Spleen (tissue), 13 donors: ENCODE results near the gene SLC37A2. TPM values are rescaled to one million over a fixed set of nuclear protein-coding genes. Genes with fewer than 3 reads are reported as not detected.

Source experiments
- DNase-seq: peaks from one replicate; pipeline ENCODE4 v3.0.0-alpha.2; 2020
- H3K27ac ChIP-seq, 8 donors: fragments of 200-600 bp; sonication (generic) in 7 of 8; 1 replicate in 4 of 8; 2 replicates in 4 of 8; pipeline versions ENCODE4 v1.5.0 to v1.8.0; 2016 to 2021; ENCODE audit warnings: inconsistent platforms in 4 of 8, mild to moderate bottlenecking in 4 of 8, moderate library complexity in 1 of 8
- H3K27me3 ChIP-seq, 7 donors: fragments of 200-600 bp; sonication (generic) in 6 of 7; replicated peaks in 1 of 7; 1 replicate in 4 of 7; 2 replicates in 3 of 7; pipeline versions ENCODE4 v1.5.0 to v1.8.0; 2016 to 2021; ENCODE audit warnings: inconsistent platforms in 3 of 7, mild to moderate bottlenecking in 1 of 7
- H3K36me3 ChIP-seq, 6 donors: fragments of 200-600 bp; sonication (generic) in 5 of 6; 1 replicate in 4 of 6; 2 replicates in 2 of 6; pipeline versions ENCODE4 v1.5.0 to v1.8.0; 2016 to 2021; ENCODE audit warnings: inconsistent platforms in 2 of 6
- H3K4me1 ChIP-seq, 6 donors: fragments of 200-600 bp; sonication (generic) in 5 of 6; 1 replicate in 3 of 6; 2 replicates in 3 of 6; pipeline versions ENCODE4 v1.5.0 to v1.8.0; 2016 to 2021; ENCODE audit warnings: inconsistent platforms in 3 of 6
- H3K4me3 ChIP-seq, 8 donors: fragments of 200-600 bp; sonication (generic) in 7 of 8; 1 replicate in 4 of 8; 2 replicates in 4 of 8; pipeline versions ENCODE4 v1.5.0 to v1.8.0; 2016 to 2021; ENCODE audit warnings: inconsistent platforms in 4 of 8, mild to moderate bottlenecking in 4 of 8, moderate library complexity in 2 of 8
- H3K9me3 ChIP-seq, 8 donors: fragments of 200-600 bp; sonication (generic) in 7 of 8; 1 replicate in 4 of 8; 2 replicates in 4 of 8; pipeline versions ENCODE4 v1.5.0 to v1.8.0; 2016 to 2021; ENCODE audit warnings: inconsistent platforms in 4 of 8
- POLR2A ChIP-seq, 3 donors: fragments of 450-650 bp; IDR thresholded peaks; one replicate each; pipeline ENCODE4 v1.5.1; 2017; ENCODE audit warnings: antibody characterized with exemption in 3 of 3, mild to moderate bottlenecking in 1 of 3
- POLR2AphosphoS5 ChIP-seq, 3 donors: sonication (generic); formaldehyde crosslinking; IDR thresholded peaks; one replicate each; pipeline ENCODE4 v1.5.1; 2017; ENCODE audit warnings: antibody characterized with exemption in 3 of 3
- WGBS, 5 donors: extraction: QIAGEN DNeasy Blood & Tissue Kit in 3 of 5; methylation state at CpG; one replicate each; pipeline versions ENCODE4 v1.1.5 to v1.1.7; 2013 to 2018; 5-methylcytosine and 5-hydroxymethylcytosine counted together
- intact Hi-C: fragments of 100-400 bp; cut with DNase I; formaldehyde crosslinking; loops from one replicate; pipeline ENCODE4 v1.15.0; 2023; ENCODE audit warnings: low total_unique reads
- long read RNA-seq, 2 donors: transcript quantifications; one replicate each; lab custom pipeline, GENCODE V29; 2026
- polyA plus RNA-seq, 3 donors: library from polyadenylated mRNA; stranded (reverse); fragments of 200-250 nt; gene quantifications; one replicate each; pipeline ENCODE4 v1.2.1, GENCODE V29; 2013
- total RNA-seq, 7 donors: library from RNA; depleted of rRNA in 3 of 7; stranded (reverse); fragments of >200 nt in 3 of 7; fragmentation: NEBNext Ultra II Directional in 4 of 7; extraction: Animal tissue kit (Norgen Biotek cat#: 25700) in 4 of 7; gene quantifications; one replicate each; pipeline versions ENCODE4 v1.1.0 to v1.2.1, GENCODE V29; 2016 to 2021
- TF ChIP-seq, protein P1 (sequence below), 11 experiments: fragments of 200-600 bp in 7 of 11; fragments of 450-650 bp in 4 of 11; sonication (generic) in 4 of 11; IDR thresholded peaks in 8 of 11; conservative IDR thresholded peaks in 3 of 11; 1 replicate in 7 of 11; 2 replicates in 4 of 11; pipeline versions ENCODE4 v1.4.0 to v1.8.0; 2016 to 2021; ENCODE audit warnings: antibody characterized with exemption in 11 of 11, inconsistent platforms in 4 of 11, mild to moderate bottlenecking in 1 of 11
- donor health status: healthy with polysubstance abuse.
- donor health status: DM: no; HTN: no; CAD: no; lungs with moderate emphysema.
- donor health status: DM: no; HTN: no; CAD: no.
- donor health status: Bipolar disorder and iron deficiency.
- donor health status: healthy.
- donor health status: DM: no; HTN: no; CAD: no.
- donor health status: DM: yes; HTN: yes; CAD: no.

SLC37A2 gene
- total RNA-seq: 10 to 100 TPM; 37.1 to 85.7 (median 59.0) TPM
- polyA plus RNA-seq: 10 to 100 TPM in 1 of 3 donors, 1 to 10 TPM in 2; 3.5 to 19.2 (median 6.6) TPM
- long read RNA-seq, donor 1, transcript SLC37A2-203 (18 exons, 2,910 nt): major isoform, 6 of 6 reads
- long read RNA-seq, donor 1, partial matches to known transcripts: 0 of 6 reads
- long read RNA-seq, donor 1, other reads (novel, unspliced or antisense): 0 of 6 reads
- long read RNA-seq, donor 2, transcript SLC37A2-203 (18 exons, 2,910 nt): major isoform, 8 of 8 reads
- long read RNA-seq, donor 2, partial matches to known transcripts: 0 of 8 reads
- long read RNA-seq, donor 2, other reads (novel, unspliced or antisense): 0 of 8 reads

DNA sequence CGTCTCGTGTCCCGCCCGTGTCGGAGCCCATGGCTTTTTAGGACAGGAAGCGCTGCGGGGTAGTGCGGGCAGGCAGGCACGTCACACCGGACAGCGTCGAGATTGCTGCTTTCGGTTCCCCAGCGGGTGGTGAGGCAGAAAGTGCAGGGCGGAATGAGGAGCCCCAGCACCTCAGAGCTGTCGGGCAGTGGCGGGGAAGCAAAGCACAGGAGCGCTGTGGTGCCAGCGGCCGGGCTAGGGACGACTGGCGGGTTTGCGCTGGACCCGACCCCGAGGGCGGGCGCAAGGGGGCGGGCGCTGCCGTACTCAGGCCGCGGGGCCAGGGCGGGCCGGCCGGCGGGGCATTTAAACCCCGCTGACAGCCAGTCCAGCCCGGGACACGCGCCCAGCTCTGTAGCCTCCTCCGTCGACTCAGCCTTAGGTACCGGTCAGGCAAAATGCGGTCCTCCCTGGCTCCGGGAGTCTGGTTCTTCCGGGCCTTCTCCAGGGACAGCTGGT lies at the start of gene SLC37A2:
SLC37A2 (plus strand) TSS at position 375 of the 498 bp plus-strand sequence; CDS start at position 438, 63 bp downstream.
- peak within 1 kb of the TSS; percentile 27 to 92 (median 84) for H3K27ac ChIP-seq
- no peaks in the 10 kb centered on the region for H3K9me3 ChIP-seq
- intact Hi-C loops: no loop called here
- peaks cover 0 to 28% (median 0%) of the 10 kb centered on the region in 7 donors for H3K27me3 ChIP-seq
- peaks cover 0 to 36% (median 15%) of the 10 kb centered on the region in 6 donors for H3K4me1 ChIP-seq
- 0 to 2% (median 1%) methylated on average over 13 to 46 of the region's 46 CpGs for WGBS, 5 donors
- peak within 1 kb of the TSS; percentile 46 to 78 (median 56) for H3K4me3 ChIP-seq
- TF ChIP-seq POLR2A (IDR thresholded peaks at IDR 0.05) (peak in 2 of 3 donors; percentile 43 to 86), POLR2AphosphoS5 (IDR thresholded peaks at IDR 0.05) (peak; percentile 92 to 97 (median 95))
- TF ChIP-seq, protein P1, sequence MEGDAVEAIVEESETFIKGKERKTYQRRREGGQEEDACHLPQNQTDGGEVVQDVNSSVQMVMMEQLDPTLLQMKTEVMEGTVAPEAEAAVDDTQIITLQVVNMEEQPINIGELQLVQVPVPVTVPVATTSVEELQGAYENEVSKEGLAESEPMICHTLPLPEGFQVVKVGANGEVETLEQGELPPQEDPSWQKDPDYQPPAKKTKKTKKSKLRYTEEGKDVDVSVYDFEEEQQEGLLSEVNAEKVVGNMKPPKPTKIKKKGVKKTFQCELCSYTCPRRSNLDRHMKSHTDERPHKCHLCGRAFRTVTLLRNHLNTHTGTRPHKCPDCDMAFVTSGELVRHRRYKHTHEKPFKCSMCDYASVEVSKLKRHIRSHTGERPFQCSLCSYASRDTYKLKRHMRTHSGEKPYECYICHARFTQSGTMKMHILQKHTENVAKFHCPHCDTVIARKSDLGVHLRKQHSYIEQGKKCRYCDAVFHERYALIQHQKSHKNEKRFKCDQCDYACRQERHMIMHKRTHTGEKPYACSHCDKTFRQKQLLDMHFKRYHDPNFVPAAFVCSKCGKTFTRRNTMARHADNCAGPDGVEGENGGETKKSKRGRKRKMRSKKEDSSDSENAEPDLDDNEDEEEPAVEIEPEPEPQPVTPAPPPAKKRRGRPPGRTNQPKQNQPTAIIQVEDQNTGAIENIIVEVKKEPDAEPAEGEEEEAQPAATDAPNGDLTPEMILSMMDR (IDR thresholded peaks at IDR 0.05 in 8 of 11, conservative IDR thresholded peaks at IDR 0.05 in 3 of 11): peak in 8 of 11 experiments; percentile 31 to 59 (median 42)
- H3K36me3 ChIP-seq: no peaks in the 10 kb centered on the region
- DNase-seq: peak; percentile 93

DNA sequence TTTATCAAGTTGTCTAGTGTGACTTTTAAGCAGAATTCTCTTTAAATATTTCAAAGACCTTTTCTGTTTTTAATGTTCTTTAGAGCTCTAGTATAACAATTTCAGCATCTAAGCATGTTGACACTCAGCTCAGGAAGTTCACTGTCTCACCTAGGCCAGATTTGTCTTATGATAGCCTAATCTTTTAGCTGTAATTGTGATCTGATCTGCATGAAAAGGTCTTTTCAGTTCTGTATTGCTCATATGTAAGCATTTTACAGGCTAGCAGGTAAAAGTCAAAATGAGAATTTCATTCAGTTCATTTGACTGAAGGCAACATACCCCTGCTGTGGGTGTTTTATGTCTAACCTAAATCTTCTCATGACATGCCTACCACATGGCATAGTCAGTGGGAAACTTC lies 46.7 kb upstream of the SLC37A2 start:
- Histone ChIP-seq H3K4me1 (no peaks in the 10 kb centered on the region), H3K27me3 (no peaks in the 10 kb centered on the region), H3K4me3 (no peak overlapping the region), H3K9me3 (peaks cover 0 to 14% (median 0%) of the 10 kb centered on the region in 8 donors), H3K36me3 (no peaks in the 10 kb centered on the region), H3K27ac (no peak overlapping the region)
- intact Hi-C loops: no loop called here
- TF ChIP-seq, protein P1 (IDR thresholded peaks at IDR 0.05 in 8 of 11, conservative IDR thresholded peaks at IDR 0.05 in 3 of 11): no peak
- TF ChIP-seq POLR2AphosphoS5 (IDR thresholded peaks at IDR 0.05) (no peak), POLR2A (IDR thresholded peaks at IDR 0.05) (no peak)
- no peak for DNase-seq

DNA sequence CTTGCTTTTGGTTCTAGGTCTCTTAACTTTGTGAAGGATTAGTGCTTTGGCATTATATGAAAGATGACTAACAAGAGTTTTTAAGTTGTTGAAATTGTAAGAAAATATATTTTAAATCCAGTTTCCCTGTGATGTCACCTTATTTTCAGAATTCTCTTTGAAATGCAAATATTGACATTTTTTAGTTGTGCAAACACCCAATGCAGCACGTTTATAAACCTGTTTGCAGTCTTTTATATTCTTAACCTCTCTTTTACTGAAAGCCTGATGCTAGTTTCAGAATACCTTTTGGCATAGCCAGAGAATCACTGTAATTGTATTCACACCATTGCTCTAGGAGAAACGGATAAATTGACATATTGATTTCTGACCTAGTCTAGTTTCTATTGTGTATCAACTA lies 42.8 kb upstream of the SLC37A2 start:
- intact Hi-C loops: no loop called here
- no peaks in the 10 kb centered on the region for H3K4me1 ChIP-seq
- H3K9me3 ChIP-seq: peaks cover 0 to 2% (median 0%) of the 10 kb centered on the region in 8 donors
- H3K4me3 ChIP-seq: no peak overlapping the region
- TF ChIP-seq POLR2AphosphoS5 (IDR thresholded peaks at IDR 0.05) (no peak), POLR2A (IDR thresholded peaks at IDR 0.05) (no peak)
- TF ChIP-seq, protein P1 (IDR thresholded peaks at IDR 0.05 in 8 of 11, conservative IDR thresholded peaks at IDR 0.05 in 3 of 11): no peak
- H3K27me3 ChIP-seq: no peaks in the 10 kb centered on the region
- 91 to 96% (median 93%) methylated on average over 2 of the region's 2 CpGs for WGBS, 5 donors
- H3K36me3 ChIP-seq: no peaks in the 10 kb centered on the region
- H3K27ac ChIP-seq: no peak overlapping the region
- DNase-seq: no peak

DNA sequence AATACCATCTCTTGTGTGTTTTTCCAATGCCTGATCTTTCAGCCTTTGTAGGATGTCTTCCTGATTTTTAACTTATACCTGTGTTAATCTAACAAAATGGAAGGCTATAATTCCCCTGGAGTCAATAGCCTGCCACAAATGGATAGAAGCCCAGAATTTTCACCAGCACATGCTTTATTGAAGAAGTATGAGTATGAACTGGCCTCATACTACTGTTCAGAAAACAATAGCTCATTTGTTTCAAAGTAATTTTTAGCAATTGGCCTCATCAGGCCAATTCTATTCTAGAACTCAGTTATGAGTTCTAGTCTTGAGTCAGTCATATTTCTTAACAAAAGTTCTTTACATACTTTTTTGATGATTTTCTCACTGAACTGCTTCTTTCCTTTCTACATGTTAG lies 40.6 kb upstream of the SLC37A2 start:
- no peaks in the 10 kb centered on the region for H3K4me1 ChIP-seq
- H3K9me3 ChIP-seq: no peaks in the 10 kb centered on the region
- no peaks in the 10 kb centered on the region for H3K27me3 ChIP-seq
- no peaks in the 10 kb centered on the region for H3K36me3 ChIP-seq
- TF ChIP-seq, protein P1 (IDR thresholded peaks at IDR 0.05 in 8 of 11, conservative IDR thresholded peaks at IDR 0.05 in 3 of 11): no peak
- TF ChIP-seq POLR2AphosphoS5 (IDR thresholded peaks at IDR 0.05): no peak
- no peak for TF ChIP-seq POLR2A (IDR thresholded peaks at IDR 0.05)
- H3K27ac ChIP-seq: no peak overlapping the region
- intact Hi-C loops: no loop called here
- no peak for DNase-seq
- H3K4me3 ChIP-seq: no peak overlapping the region
